ACC112 (cell line): ENCODE measurements around the gene C1orf53.
"Not testable (repeated sequence)": the region's sequence is repeated elsewhere in the genome, so short reads cannot be mapped to it uniquely, and the experiment has no call there.

Experiments
- H2AFZ ChIP-seq: fragments of 200-600 bp; sonication (generic); one replicate; pipeline ENCODE4 v1.6.0; 2017; ENCODE audit warnings: antibody characterized with exemption, low read length; ENCODE audit not compliant: unreplicated experiment
- H3K27ac ChIP-seq: fragments of 200-600 bp; sonication (generic); 2 replicates; pipeline ENCODE4 v1.5.1; 2014; ENCODE audit warnings: low read depth, mild to moderate bottlenecking, antibody characterized with exemption, low read length, moderate library complexity
- H3K27me3 ChIP-seq: fragments of 200-600 bp; sonication (generic); 2 replicates; pipeline ENCODE4 v1.6.1; 2014; ENCODE audit warnings: mild to moderate bottlenecking, antibody characterized with exemption, low read length, moderate library complexity, mixed read lengths; ENCODE audit not compliant: insufficient read depth
- H3K36me3 ChIP-seq: fragments of 200-600 bp; sonication (generic); 2 replicates; pipeline ENCODE4 v1.6.1; 2016; ENCODE audit warnings: mild to moderate bottlenecking, antibody characterized with exemption, low read length, moderate library complexity, mixed read lengths; ENCODE audit not compliant: insufficient read depth
- H3K4me1 ChIP-seq: fragments of 200-600 bp; sonication (generic); one replicate; pipeline ENCODE4 v1.6.1; 2016; ENCODE audit warnings: low read length, mixed read lengths; ENCODE audit not compliant: insufficient read depth, unreplicated experiment, control insufficient read depth
- H3K4me3 ChIP-seq: fragments of 200-600 bp; sonication (generic); 2 replicates; pipeline ENCODE4 v1.5.1; 2014; ENCODE audit warnings: mild to moderate bottlenecking, low read depth, low read length
- H3K79me2 ChIP-seq: fragments of 200-600 bp; sonication (generic); one replicate; pipeline ENCODE4 v1.6.0; 2016; ENCODE audit warnings: low read length; ENCODE audit not compliant: control insufficient read depth, unreplicated experiment, insufficient read depth

C1orf53 gene

GRCh38 chr1:197902454-197903195 lies at the start of gene C1orf53:
Gene C1orf53, plus strand, starts transcription at chr1:197902630. Its CDS starts 20 bp downstream, at chr1:197902650.
- peak within 1 kb of the TSS; percentile 96 for H2AFZ ChIP-seq
- H3K4me1 ChIP-seq: peaks cover 11% of the 10 kb centered on the region
- no peaks in the 10 kb centered on the region for H3K36me3 ChIP-seq
- peak within 1 kb of the TSS; percentile 61 for H3K27ac ChIP-seq
- H3K79me2 ChIP-seq: no peaks in the 10 kb centered on the region
- peaks cover 4% of the 10 kb centered on the region for H3K27me3 ChIP-seq
- H3K4me3 ChIP-seq: peak within 1 kb of the TSS; percentile 83

GRCh38 chr1:197855751-197856150 lies 46.7 kb upstream of the C1orf53 start:
- not testable (repeated sequence) for H2AFZ ChIP-seq, H3K79me2 ChIP-seq, H3K27ac ChIP-seq, H3K27me3 ChIP-seq, H3K36me3 ChIP-seq, H3K4me1 ChIP-seq, H3K4me3 ChIP-seq

GRCh38 chr1:197857477-197857876 lies 45.0 kb upstream of the C1orf53 start:
- Histone ChIP-seq H3K36me3 (no peaks in the 10 kb centered on the region), H2AFZ (no peak overlapping the region), H3K79me2 (no peaks in the 10 kb centered on the region), H3K27me3 (no peaks in the 10 kb centered on the region), H3K27ac (no peak overlapping the region), H3K4me3 (no peak overlapping the region), H3K4me1 (no peaks in the 10 kb centered on the region)

GRCh38 chr1:197859024-197859423 lies 43.4 kb upstream of the C1orf53 start:
- no peak overlapping the region for H3K27ac ChIP-seq

GRCh38 chr1:197862221-197862620 lies 40.2 kb upstream of the C1orf53 start:
- no peaks in the 10 kb centered on the region for H3K4me1 ChIP-seq
- H3K36me3 ChIP-seq: no peaks in the 10 kb centered on the region
- H3K27me3 ChIP-seq: no peaks in the 10 kb centered on the region
- no peak overlapping the region for H3K4me3 ChIP-seq
- H2AFZ ChIP-seq: no peak overlapping the region
- no peak overlapping the region for H3K27ac ChIP-seq
- no peaks in the 10 kb centered on the region for H3K79me2 ChIP-seq

More at GRCh38 chr1:197859024-197859423, 43.4 kb upstream of the C1orf53 start:
- Histone ChIP-seq H3K4me3 (no peak overlapping the region), H2AFZ (no peak overlapping the region), H3K79me2 (no peaks in the 10 kb centered on the region), H3K4me1 (no peaks in the 10 kb centered on the region), H3K36me3 (no peaks in the 10 kb centered on the region), H3K27me3 (no peaks in the 10 kb centered on the region)

- no peak overlapping the region for H3K27ac ChIP-seq
- H2AFZ ChIP-seq: no peak overlapping the region
- no peaks in the 10 kb centered on the region for H3K27me3 ChIP-seq
- no peaks in the 10 kb centered on the region for H3K79me2 ChIP-seq
- no peaks in the 10 kb centered on the region for H3K36me3 ChIP-seq
- no peak overlapping the region for H3K4me3 ChIP-seq
- H3K4me1 ChIP-seq: no peaks in the 10 kb centered on the region
Observed at GRCh38 chr1:197862671-197863070, 39.8 kb upstream of the C1orf53 start.

- no peak overlapping the region for H3K4me3 ChIP-seq
- no peak overlapping the region for H3K27ac ChIP-seq
- H3K36me3 ChIP-seq: no peaks in the 10 kb centered on the region
- H2AFZ ChIP-seq: no peak overlapping the region
- no peaks in the 10 kb centered on the region for H3K79me2 ChIP-seq
- H3K27me3 ChIP-seq: no peaks in the 10 kb centered on the region
- H3K4me1 ChIP-seq: no peaks in the 10 kb centered on the region
Observed at GRCh38 chr1:197865809-197866208, 36.6 kb upstream of the C1orf53 start.

GRCh38 chr1:197868751-197869489 lies 33.5 kb upstream of the C1orf53 start:
- H3K36me3 ChIP-seq: no peaks in the 10 kb centered on the region
- H3K4me3 ChIP-seq: no peak overlapping the region
- no peaks in the 10 kb centered on the region for H3K4me1 ChIP-seq
- H3K27me3 ChIP-seq: no peaks in the 10 kb centered on the region
- peak overlapping the region; percentile 42 for H2AFZ ChIP-seq
- no peak overlapping the region for H3K27ac ChIP-seq
- H3K79me2 ChIP-seq: no peaks in the 10 kb centered on the region

- Histone ChIP-seq H3K27me3 (no peaks in the 10 kb centered on the region), H3K36me3 (no peaks in the 10 kb centered on the region), H3K27ac (no peak overlapping the region), H3K4me1 (no peaks in the 10 kb centered on the region), H2AFZ (no peak overlapping the region), H3K4me3 (no peak overlapping the region), H3K79me2 (no peaks in the 10 kb centered on the region)
Observed at GRCh38 chr1:197869490-197870077, 32.8 kb upstream of the C1orf53 start.

GRCh38 chr1:197876894-197877293 lies 25.5 kb upstream of the C1orf53 start:
- H3K79me2 ChIP-seq: no peaks in the 10 kb centered on the region
- no peaks in the 10 kb centered on the region for H3K4me1 ChIP-seq
- no peak overlapping the region for H3K27ac ChIP-seq
- H3K27me3 ChIP-seq: no peaks in the 10 kb centered on the region
- no peak overlapping the region for H2AFZ ChIP-seq
- H3K36me3 ChIP-seq: no peaks in the 10 kb centered on the region
- H3K4me3 ChIP-seq: no peak overlapping the region
